IMR-90 (cell line): ENCODE results near the gene CDK5. TPM values are rescaled to one million over a fixed set of nuclear protein-coding genes. Genes with fewer than 3 reads are reported as not detected.
"Not testable (repeated sequence)": the region's sequence is repeated elsewhere in the genome, so short reads cannot be mapped to it uniquely, and the experiment has no call there.

Experiments
- ATAC-seq: fragments of 200-7000 bp; cut with Tn5 transposase; 2 replicates; pipeline ENCODE4 v1.9.1; 2020; ENCODE audit warnings: low read depth, mild to moderate bottlenecking, moderate library complexity
- BruUV-seq: library from RNA; stranded (reverse); fragments of 400-500 nt; replicated peaks from 2 replicates; lab custom pipeline; 2021; lab: Mats Ljungman, UMichigan
- CTCF ChIA-PET: fragments of 300-600 bp; formaldehyde crosslinking; extraction: SDS; loops from one replicate; lab custom pipeline; 2021; ENCODE audit warnings: antibody characterized with exemption; lab: Yijun Ruan, JAX
- POLR2A ChIA-PET: fragments of 300-600 bp; sonication (Branson Sonifier 250); formaldehyde crosslinking; loops from one replicate; lab custom pipeline; 2022; ENCODE audit warnings: antibody characterized with exemption; ENCODE audit not compliant: unreplicated experiment; lab: Charles Lee
- DNase-seq: peaks from one replicate; pipeline ENCODE4 v3.0.0; 2013
- H2AFZ ChIP-seq: replicated peaks from 2 replicates; pipeline ENCODE3; 2013; ENCODE audit warnings: low read length, mild to moderate bottlenecking; ENCODE audit not compliant: poor library complexity
- H2AK5ac ChIP-seq: 2 replicates; pipeline ENCODE4 v1.6.1; 2013; ENCODE audit warnings: low read depth, low read length, inconsistent platforms
- H2AK9ac ChIP-seq: replicated peaks from 2 replicates; pipeline ENCODE3; 2013; ENCODE audit warnings: mild to moderate bottlenecking, low read depth, low read length, moderate library complexity; ENCODE audit not compliant: poor library complexity
- H2BK120ac ChIP-seq: 2 replicates; pipeline ENCODE4 v1.6.1; 2013; ENCODE audit warnings: low read depth, low read length, inconsistent platforms
- H2BK15ac ChIP-seq: 3 replicates; pipeline ENCODE4 v1.6.1; 2013; ENCODE audit warnings: low read depth, low read length, inconsistent platforms
- H2BK20ac ChIP-seq: 2 replicates; pipeline ENCODE4 v1.6.1; 2013; ENCODE audit warnings: low read depth, mild to moderate bottlenecking, inconsistent platforms, low read length, moderate library complexity
- H2BK5ac ChIP-seq: 2 replicates; pipeline ENCODE4 v1.6.1; 2013; ENCODE audit warnings: mild to moderate bottlenecking, low read depth, low read length, inconsistent platforms; ENCODE audit not compliant: poor library complexity, severe bottlenecking
- H3K14ac ChIP-seq: replicated peaks from 2 replicates; pipeline ENCODE4 v1.6.1; 2013; ENCODE audit warnings: low read depth, low read length, inconsistent platforms
- H3K18ac ChIP-seq: 2 replicates; pipeline ENCODE4 v1.6.1; 2013; ENCODE audit warnings: low read depth, low read length, control low read depth
- H3K23ac ChIP-seq: 2 replicates; pipeline ENCODE4 v1.6.1; 2013; ENCODE audit warnings: low read depth, low read length, inconsistent platforms
- H3K27ac ChIP-seq: 2 replicates; pipeline ENCODE4 v1.5.1; 2013; ENCODE audit warnings: mild to moderate bottlenecking, control low read depth, low read length; ENCODE audit not compliant: insufficient read depth
- H3K27me3 ChIP-seq: 2 replicates; pipeline ENCODE4 v1.6.1; 2013; ENCODE audit warnings: low read length; ENCODE audit not compliant: control insufficient read depth, insufficient read depth
- H3K36me3 ChIP-seq: 2 replicates; pipeline ENCODE4 v1.6.1; 2013; ENCODE audit warnings: low read length, mixed read lengths; ENCODE audit not compliant: control insufficient read depth, insufficient read depth
- H3K4ac ChIP-seq: 2 replicates; pipeline ENCODE4 v1.6.1; 2013; ENCODE audit warnings: low read depth, low read length, inconsistent platforms
- H3K4me1 ChIP-seq: 2 replicates; pipeline ENCODE4 v1.6.1; 2013; ENCODE audit warnings: low read length, mixed read lengths; ENCODE audit not compliant: control insufficient read depth, insufficient read depth
- H3K4me2 ChIP-seq: 2 replicates; pipeline ENCODE4 v1.6.1; 2013; ENCODE audit warnings: low read depth, mild to moderate bottlenecking, control low read depth, low read length, moderate library complexity
- H3K4me3 ChIP-seq: 2 replicates; pipeline ENCODE4 v1.5.1; 2013; ENCODE audit warnings: low read depth, mild to moderate bottlenecking, control low read depth, low read length, moderate library complexity; ENCODE audit not compliant: insufficient read depth
- H3K56ac ChIP-seq: 2 replicates; pipeline ENCODE4 v1.6.1; 2013; ENCODE audit warnings: low read length, inconsistent platforms; ENCODE audit not compliant: insufficient read depth; ENCODE audit errors: extremely low read depth
- H3K79me1 ChIP-seq, 2 experiments: 2 replicates each; pipeline ENCODE4 v1.6.1; 2013; ENCODE audit warnings: low read length in 2 of 2, inconsistent platforms in 1 of 2, low read depth in 1 of 2
- H3K9ac ChIP-seq: 2 replicates; pipeline ENCODE4 v1.6.1; 2013; ENCODE audit warnings: low read depth, low read length, control low read depth
- H3K9me1 ChIP-seq: 2 replicates; pipeline ENCODE4 v1.6.1; 2013; ENCODE audit warnings: low read length, inconsistent platforms; ENCODE audit not compliant: insufficient read depth
- H3K9me3 ChIP-seq: 2 replicates; pipeline ENCODE4 v1.6.1; 2013; ENCODE audit warnings: low read length; ENCODE audit not compliant: control insufficient read depth, insufficient read depth
- H4K20me1 ChIP-seq: 2 replicates; pipeline ENCODE4 v1.6.1; 2013; ENCODE audit warnings: low read length, inconsistent platforms; ENCODE audit not compliant: insufficient read depth
- H4K5ac ChIP-seq: 2 replicates; pipeline ENCODE4 v1.6.1; 2013; ENCODE audit warnings: mild to moderate bottlenecking, low read depth, low read length, control low read depth
- H4K8ac ChIP-seq, 2 experiments: 2 replicates each; pipeline ENCODE4 v1.6.1; 2013; ENCODE audit warnings: low read depth in 2 of 2, low read length in 2 of 2, control low read depth in 1 of 2, inconsistent platforms in 1 of 2
- H4K91ac ChIP-seq: 2 replicates; pipeline ENCODE4 v1.6.1; 2013; ENCODE audit warnings: low read depth, low read length, inconsistent platforms; ENCODE audit not compliant: insufficient read depth
- WGBS, 2 experiments: methylation state at CpG; one replicate each; pipeline versions ENCODE4 v1.1.5 to v1.1.7; 2013; ENCODE audit warnings: missing lambda C conversion rate in 2 of 2; ENCODE audit not compliant: insufficient read length in 1 of 2; ENCODE audit errors: extremely low coverage in 2 of 2; 5-methylcytosine and 5-hydroxymethylcytosine counted together
- dilution Hi-C: fragments of 300-500 bp; cut with HindIII; formaldehyde crosslinking; loops from one replicate; pipeline ENCODE4 v1.14.3; 2018; ENCODE audit warnings: low sequenced_read_pairs; ENCODE audit not compliant: unreplicated experiment
- in situ Hi-C: fragments of 300-500 bp; cut with MboI; formaldehyde crosslinking; loops from 3 replicates; pipeline ENCODE4 v1.14.3; 2019; ENCODE audit warnings: low sequenced_read_pairs, inconsistent platforms, mixed read lengths
- intact Hi-C: fragments of 100-400 bp; cut with micrococcal nuclease; formaldehyde crosslinking; loops from 2 replicates; pipeline ENCODE4 v1.10.0; 2022
- polyA plus RNA-seq, 3 experiments: library from polyadenylated mRNA; depleted of rRNA; stranded (reverse); fragments of >200 nt; gene quantifications; 2 replicates each; pipeline ENCODE4 v1.2.3, GENCODE V29; 2012; ENCODE audit warnings: low replicate concordance in 1 of 3
- total RNA-seq: library from RNA; depleted of rRNA; stranded (reverse); fragments of >200 nt; gene quantifications from 2 replicates; pipeline ENCODE4 v1.2.3, GENCODE V29; 2012

Gene CDK5
- total and polyA plus RNA-seq, 2 of the 4 experiments (the other 2 are of a cell fraction): 22.4 to 34.8 TPM

- H3K9me3 ChIP-seq, POLR2A ChIA-PET, ATAC-seq, H3K79me1 ChIP-seq, H2BK20ac ChIP-seq, H3K27ac ChIP-seq, dilution Hi-C loops, H3K9me1 ChIP-seq, H3K4ac ChIP-seq, H2AFZ ChIP-seq, H2BK15ac ChIP-seq, H3K4me3 ChIP-seq, H3K14ac ChIP-seq, H3K4me1 ChIP-seq, H3K9ac ChIP-seq, H2AK9ac ChIP-seq, H4K20me1 ChIP-seq, H3K23ac ChIP-seq, DNase-seq, in situ Hi-C loops, H4K91ac ChIP-seq, H3K18ac ChIP-seq, H2BK5ac ChIP-seq, H4K5ac ChIP-seq, H3K56ac ChIP-seq, H3K4me2 ChIP-seq, H3K36me3 ChIP-seq, H2BK120ac ChIP-seq, H4K8ac ChIP-seq, H2AK5ac ChIP-seq, BruUV-seq: not testable (repeated sequence)
- CTCF ChIA-PET: interaction anchor here (0.6 to 1.1 kb wide), 2 partner anchors 17 to 242 kb away, joined by 3 read pairs; partner anchors contain the start of gene ABCB8
- intact Hi-C loops: loop anchor here (5.0 kb wide), 1 partner anchor 101 kb away; no protein-coding TSS in a partner anchor
- peaks cover 14% of the 10 kb centered on the region; the same call in 1 of the 2 replicates for H3K27me3 ChIP-seq
- 67% methylated on average over 3 of the region's 12 CpGs; no CpG with 5 or more reads in 1 of the 2 experiments for WGBS, 2 experiments
Observed at GRCh38 chr7:151011616-151012015, 46.1 kb downstream of the CDK5 start.
